Measurements from ENCODE around the gene SLITRK1.

SLITRK1 gene

DNA sequence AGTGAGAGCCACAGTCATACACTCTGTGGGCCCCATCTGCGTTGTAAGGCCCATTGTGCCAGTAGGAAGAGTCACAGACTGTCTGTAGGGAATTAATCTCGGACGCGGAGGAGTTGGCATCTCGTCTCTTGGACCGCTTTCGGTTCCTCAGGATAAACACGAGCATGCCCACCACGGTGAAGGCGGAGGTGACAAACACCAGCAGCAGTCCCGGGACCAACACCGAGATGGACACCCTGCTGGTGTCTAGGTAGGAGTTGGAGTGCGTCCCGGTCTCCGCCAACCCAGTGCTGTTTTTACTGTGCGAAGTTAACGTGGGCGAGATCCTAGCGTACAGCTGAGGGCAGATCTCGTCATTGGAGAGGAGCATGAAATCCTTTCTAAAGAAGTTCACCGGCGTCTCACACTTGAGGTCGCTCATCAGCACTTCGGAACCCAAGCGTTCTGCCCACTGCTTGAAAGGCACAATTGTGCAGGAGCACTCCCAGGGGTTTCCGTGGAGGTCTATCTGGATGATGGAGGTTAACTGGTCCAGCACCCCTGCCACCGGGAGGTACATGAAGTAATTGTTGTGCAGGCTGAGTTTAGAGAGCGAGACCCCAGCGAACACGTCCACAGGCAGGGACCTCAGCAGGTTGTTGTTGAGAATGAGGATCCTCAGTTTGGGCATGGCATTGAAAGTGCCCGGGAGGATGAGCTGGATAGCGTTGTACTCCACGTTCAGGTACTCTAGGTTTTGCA lies 2.7 kb downstream of the SLITRK1 start:
- Mint-ChIP-seq H3K9me3 (no peaks in the 10 kb centered on the region), H3K27ac (no peak overlapping the region), H3K27me3 (peaks cover 52% of the 10 kb centered on the region), H3K4me3 (no peak overlapping the region), H3K36me3 (no peaks in the 10 kb centered on the region), H3K4me1 (no peaks in the 10 kb centered on the region)
- DNase-seq: no peak
- CTCF ChIA-PET: no interaction called here

DNA sequence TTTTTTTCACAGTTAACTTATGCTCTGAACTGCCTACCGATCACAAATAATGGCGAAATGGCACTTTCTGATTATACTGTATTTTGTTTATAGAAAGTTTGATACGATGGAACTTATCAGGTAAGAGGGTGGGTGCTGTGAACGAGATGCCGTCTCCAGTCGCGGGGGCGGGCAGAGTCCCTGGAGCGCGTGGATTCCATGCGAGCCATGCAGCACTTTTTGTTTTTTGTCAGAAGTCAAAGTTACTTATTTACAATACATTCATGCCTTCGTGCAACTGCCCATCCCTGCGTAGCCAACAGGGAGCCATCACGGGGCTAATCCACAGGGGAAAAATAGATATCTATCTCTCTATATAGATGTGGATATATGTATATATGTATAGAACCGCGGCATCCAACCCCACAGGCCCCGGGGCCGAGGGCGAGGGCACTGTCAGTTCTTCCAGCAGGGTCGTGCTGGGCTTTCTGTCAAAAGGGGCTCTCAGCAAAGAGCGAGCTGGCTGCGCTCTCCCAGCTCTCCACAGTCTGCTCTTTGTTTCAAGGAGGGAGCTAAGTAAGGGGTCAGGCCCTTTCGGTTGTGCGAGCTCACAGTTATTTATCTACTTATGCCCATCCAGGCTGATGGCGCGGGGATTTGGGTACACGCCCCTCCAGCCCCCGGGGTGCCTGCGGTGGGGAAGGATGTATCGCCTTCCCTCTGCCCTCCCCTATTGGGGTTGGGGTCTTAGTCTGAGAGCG lies 3.4 kb downstream of the SLITRK1 start:
- H3K4me1 Mint-ChIP-seq: no peaks in the 10 kb centered on the region
- DNase-seq: no peak

DNA sequence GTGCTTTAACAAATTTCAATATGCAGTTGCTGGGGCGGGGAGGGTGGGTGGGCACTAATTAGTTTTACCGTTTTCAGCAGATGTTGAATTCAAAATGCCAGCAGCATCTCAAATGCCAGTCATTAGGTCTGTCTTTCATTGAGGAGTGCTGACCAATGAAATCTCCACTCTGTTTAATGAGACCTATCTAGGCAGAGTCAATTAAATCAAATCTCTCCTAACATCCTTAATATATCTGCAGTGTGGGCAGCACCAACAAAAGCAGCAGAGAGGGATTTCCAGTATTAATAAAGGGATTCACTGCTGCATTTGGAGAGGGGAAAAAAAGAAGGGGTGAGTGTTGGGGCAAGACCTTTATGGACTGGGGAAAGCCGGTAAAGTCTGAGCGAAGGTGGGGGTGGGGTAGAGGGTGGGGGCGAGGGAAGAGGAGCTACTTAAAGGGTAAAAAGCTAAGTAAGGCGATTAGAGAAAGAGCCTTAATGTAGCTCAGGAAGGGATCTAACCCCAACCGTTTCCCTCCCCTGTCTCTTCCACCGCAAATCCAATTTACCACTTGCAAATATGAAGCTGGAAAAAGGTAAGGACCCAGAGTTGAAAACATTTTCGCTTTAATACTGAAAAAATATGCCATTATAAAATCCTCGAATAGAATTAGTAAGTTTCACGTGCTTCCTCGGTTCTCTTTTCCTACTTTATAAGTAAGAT lies 4.5 kb downstream of the SLITRK1 start:
- CTCF ChIA-PET: no interaction called here
- no peaks in the 10 kb centered on the region for H3K9me3 Mint-ChIP-seq
- no peaks in the 10 kb centered on the region for H3K4me1 Mint-ChIP-seq
- H3K36me3 Mint-ChIP-seq: no peaks in the 10 kb centered on the region
- H3K27me3 Mint-ChIP-seq: peaks cover 43% of the 10 kb centered on the region
- DNase-seq: no peak
- H3K4me3 Mint-ChIP-seq: no peak overlapping the region
- no peak overlapping the region for H3K27ac Mint-ChIP-seq

More for the DNA sequence above, 3.4 kb downstream of the SLITRK1 start:
- Mint-ChIP-seq H3K36me3 (no peaks in the 10 kb centered on the region), H3K9me3 (no peaks in the 10 kb centered on the region), H3K27me3 (peaks cover 52% of the 10 kb centered on the region), H3K27ac (no peak overlapping the region), H3K4me3 (no peak overlapping the region)
- CTCF ChIA-PET: no interaction called here

DNA sequence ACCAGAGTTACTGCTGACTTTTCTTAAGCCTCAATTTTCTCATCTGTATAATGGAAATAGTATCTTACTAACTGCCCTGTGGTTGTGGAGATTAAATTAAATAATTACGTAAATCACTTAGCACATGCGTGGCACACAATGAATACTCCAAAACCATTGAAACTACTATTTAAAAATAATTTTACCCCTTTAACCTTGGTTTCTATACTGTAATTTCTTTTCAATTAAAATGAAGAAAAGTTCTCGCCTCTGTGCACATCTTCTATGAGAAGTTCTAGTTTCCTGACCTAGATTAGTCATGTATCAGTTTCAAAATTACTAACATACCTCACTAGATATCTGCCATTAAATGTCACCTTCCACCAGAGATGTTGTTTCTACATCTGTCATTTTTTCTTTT lies 5.7 kb downstream of the SLITRK1 start:
- H3K27ac Mint-ChIP-seq: no peak overlapping the region
- H3K4me3 Mint-ChIP-seq: no peak overlapping the region

DNA sequence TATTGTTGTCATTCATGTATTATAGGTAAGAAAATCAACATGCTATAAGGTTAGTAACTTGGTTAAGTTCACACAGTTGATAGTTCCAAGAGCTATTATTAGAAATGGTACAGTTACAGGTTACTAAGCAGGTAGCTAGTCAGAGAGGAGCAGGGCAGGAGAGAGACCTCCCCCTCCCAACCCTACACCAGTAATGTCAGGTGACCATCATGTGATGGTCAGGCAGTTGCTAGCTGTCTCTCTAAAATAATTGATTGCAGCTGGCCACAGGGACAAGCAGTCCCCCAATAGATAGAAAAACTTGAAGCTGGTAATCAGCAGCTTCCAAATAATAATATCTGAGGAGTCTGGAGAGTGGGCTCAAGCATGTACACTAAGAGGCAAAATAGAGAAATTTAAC lies 14.6 kb downstream of the SLITRK1 start:
- H3K4me3 Mint-ChIP-seq: no peak overlapping the region
- DNase-seq: no peak
- no peaks in the 10 kb centered on the region for H3K9me3 Mint-ChIP-seq
- no peaks in the 10 kb centered on the region for H3K27me3 Mint-ChIP-seq
- H3K4me1 Mint-ChIP-seq: no peaks in the 10 kb centered on the region
- CTCF ChIA-PET: no interaction called here
- H3K27ac Mint-ChIP-seq: no peak overlapping the region
- H3K36me3 Mint-ChIP-seq: no peaks in the 10 kb centered on the region

More for the DNA sequence above, 5.7 kb downstream of the SLITRK1 start:
- no peaks in the 10 kb centered on the region for H3K4me1 Mint-ChIP-seq
- no peaks in the 10 kb centered on the region for H3K36me3 Mint-ChIP-seq
- CTCF ChIA-PET: no interaction called here
- DNase-seq: no peak
- H3K9me3 Mint-ChIP-seq: no peaks in the 10 kb centered on the region
- H3K27me3 Mint-ChIP-seq: peaks cover 31% of the 10 kb centered on the region

DNA sequence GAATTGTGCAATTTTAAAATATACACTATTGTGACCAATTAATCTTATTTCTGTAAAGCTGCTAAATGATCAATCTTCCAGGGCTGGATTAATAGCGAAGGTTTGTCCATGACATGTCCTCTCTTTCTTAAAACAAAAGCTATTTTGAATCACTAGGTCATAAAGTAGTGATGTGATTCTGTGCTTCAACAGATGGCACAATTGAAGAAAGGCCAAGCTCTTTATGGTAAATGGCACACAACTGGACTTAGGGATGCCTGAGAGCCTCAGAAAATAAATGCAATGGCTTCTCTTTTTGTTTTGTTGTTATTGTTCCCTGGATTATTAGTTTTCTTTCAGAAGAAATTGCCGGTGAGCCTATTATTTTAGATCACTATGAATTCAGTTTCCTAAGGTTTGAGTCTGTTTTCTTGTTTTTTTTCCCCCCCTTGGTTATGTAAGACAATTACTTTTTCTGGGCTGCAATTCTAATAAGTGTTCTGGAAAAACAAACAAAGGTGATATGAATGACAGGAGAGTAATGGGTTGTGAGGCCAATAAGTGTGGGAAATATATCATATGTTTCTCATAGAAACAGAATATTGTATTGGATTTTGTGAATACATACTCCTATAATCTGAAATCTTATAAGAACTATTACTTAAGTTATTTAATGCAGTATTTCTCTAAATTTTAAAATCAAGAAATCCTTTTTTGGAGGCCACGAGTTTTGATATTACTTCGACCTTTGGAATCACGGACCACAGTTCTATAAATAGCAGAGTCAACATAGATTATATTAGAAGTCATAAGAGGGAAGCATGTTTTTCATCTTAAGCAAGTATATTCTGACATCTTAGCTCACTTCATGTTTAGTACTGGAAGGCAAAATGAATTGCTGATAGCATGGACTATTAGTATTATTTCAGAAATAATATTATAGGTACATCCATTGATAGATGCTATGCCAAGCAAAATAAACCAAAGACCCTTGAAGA lies 16.8 kb downstream of the SLITRK1 start:
- no peak overlapping the region for H3K4me3 Mint-ChIP-seq
- CTCF ChIA-PET: no interaction called here
- no peaks in the 10 kb centered on the region for H3K4me1 Mint-ChIP-seq
- no peaks in the 10 kb centered on the region for H3K27me3 Mint-ChIP-seq
- H3K36me3 Mint-ChIP-seq: no peaks in the 10 kb centered on the region
- no peak overlapping the region for H3K27ac Mint-ChIP-seq
- DNase-seq: no peak
- H3K9me3 Mint-ChIP-seq: no peaks in the 10 kb centered on the region

DNA sequence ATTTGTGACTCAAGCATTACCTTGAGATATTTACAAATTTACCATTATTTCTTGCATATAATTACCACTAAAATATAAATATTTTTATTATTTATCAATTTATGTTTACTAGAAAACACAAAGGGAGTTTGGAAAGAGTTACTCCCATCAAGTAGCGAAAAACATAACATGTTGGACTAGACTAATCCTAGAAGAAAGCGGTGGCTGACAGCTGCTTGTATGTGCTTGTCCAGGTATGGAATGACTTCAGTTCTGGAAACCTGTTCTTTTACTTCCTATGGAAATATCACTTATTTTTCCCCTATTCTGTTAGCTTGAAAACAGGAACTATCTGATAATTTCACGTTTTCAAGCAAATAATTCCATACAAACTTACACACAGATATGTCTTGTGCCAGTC lies 28.5 kb downstream of the SLITRK1 start:
- no peak for DNase-seq
- H3K27me3 Mint-ChIP-seq: no peaks in the 10 kb centered on the region
- H3K4me1 Mint-ChIP-seq: no peaks in the 10 kb centered on the region
- H3K36me3 Mint-ChIP-seq: no peaks in the 10 kb centered on the region
- H3K9me3 Mint-ChIP-seq: no peaks in the 10 kb centered on the region
- CTCF ChIA-PET: no interaction called here
- no peak overlapping the region for H3K4me3 Mint-ChIP-seq
- H3K27ac Mint-ChIP-seq: no peak overlapping the region

DNA sequence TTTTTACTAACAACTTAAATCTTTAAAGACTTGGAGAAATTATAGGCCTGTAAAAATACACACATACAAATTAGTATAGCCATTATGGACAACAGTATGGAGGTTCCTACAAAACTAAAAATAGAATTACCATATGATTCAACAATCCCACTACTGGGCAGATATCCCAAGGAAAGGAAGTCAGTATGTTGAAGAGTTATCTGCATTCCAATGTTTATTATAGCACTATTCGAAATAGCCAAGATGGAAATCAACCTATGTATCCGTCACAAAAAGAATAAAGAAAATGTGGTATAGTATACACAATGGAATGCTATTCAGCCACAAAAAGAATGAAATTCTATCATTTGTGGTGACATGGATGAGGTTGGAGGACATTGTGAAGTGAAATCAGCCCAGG lies 37.2 kb downstream of the SLITRK1 start:
- no peak overlapping the region for H3K4me3 Mint-ChIP-seq
- H3K27me3 Mint-ChIP-seq: no peaks in the 10 kb centered on the region
- H3K9me3 Mint-ChIP-seq: peaks cover 2% of the 10 kb centered on the region
- DNase-seq: no peak
- H3K27ac Mint-ChIP-seq: no peak overlapping the region
- CTCF ChIA-PET: no interaction called here
- no peaks in the 10 kb centered on the region for H3K36me3 Mint-ChIP-seq
- no peaks in the 10 kb centered on the region for H3K4me1 Mint-ChIP-seq

DNA sequence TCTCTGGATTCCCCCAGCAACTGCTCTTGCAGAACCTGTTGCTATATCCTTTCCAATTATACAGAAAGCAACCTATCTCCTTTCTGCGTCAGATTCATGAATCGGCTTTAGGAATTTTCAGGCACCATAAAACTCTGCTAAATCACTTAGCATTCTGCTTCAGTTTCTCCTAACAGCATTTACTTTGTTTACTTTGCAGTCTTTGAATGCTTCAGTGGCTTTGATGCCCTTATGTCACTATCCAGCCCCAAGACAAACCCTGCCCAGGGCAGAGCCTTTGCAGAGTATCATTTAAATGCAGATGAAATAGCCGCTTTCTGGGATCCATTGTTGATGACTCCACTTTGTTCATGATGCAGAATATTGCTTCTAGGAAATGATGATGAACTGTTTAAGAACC lies 43.1 kb downstream of the SLITRK1 start:
- CTCF ChIA-PET: no interaction called here
- no peak for DNase-seq
- no peaks in the 10 kb centered on the region for H3K4me1 Mint-ChIP-seq
- H3K9me3 Mint-ChIP-seq: no peaks in the 10 kb centered on the region
- H3K27me3 Mint-ChIP-seq: no peaks in the 10 kb centered on the region
- H3K27ac Mint-ChIP-seq: no peak overlapping the region
- H3K36me3 Mint-ChIP-seq: no peaks in the 10 kb centered on the region
- H3K4me3 Mint-ChIP-seq: no peak overlapping the region

DNA sequence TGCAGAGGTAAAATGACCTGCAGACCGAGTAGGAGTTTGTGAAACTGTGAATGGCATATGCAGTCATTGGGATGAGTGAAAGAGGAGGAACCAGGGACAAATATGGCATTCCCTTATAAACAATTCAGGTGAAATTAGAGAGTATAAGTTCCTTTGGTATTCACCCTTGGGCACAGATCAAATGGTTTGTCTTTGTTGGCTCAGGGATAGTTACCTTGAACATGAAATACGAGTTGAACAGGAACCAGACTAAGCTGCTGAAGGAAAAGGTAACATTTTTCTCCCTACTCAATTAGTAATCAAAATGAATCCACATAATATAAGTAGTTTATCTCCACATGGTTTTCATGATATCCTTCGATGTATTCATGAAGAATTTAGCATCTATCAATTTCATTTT lies 50.5 kb downstream of the SLITRK1 start:
- no peaks in the 10 kb centered on the region for H3K4me1 Mint-ChIP-seq
- no peaks in the 10 kb centered on the region for H3K36me3 Mint-ChIP-seq
- H3K27me3 Mint-ChIP-seq: no peaks in the 10 kb centered on the region
- DNase-seq: no peak
- H3K9me3 Mint-ChIP-seq: no peaks in the 10 kb centered on the region
- CTCF ChIA-PET: no interaction called here
- no peak overlapping the region for H3K4me3 Mint-ChIP-seq
- H3K27ac Mint-ChIP-seq: no peak overlapping the region

DNA sequence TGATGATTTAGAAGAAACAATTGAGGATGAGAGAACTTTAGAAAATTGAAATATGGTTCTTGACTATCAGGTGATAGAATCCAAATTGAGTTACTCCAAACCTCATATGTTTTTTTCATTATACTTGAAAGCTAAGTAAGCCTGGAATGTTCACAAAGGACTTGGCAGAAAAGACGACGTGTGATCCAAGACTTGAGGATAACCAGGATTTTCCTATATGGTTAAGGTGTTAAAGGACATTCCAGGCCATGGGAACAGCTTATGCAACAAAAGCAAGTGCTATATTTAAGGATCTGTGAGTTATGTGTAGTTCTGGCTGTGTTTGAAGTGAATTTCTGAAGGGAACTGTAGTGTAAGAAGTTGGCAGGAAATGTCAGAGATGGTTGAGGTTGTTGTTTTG lies 52.5 kb downstream of the SLITRK1 start:
- CTCF ChIA-PET: no interaction called here
- Mint-ChIP-seq H3K4me1 (no peaks in the 10 kb centered on the region), H3K9me3 (no peaks in the 10 kb centered on the region), H3K27me3 (no peaks in the 10 kb centered on the region), H3K27ac (no peak overlapping the region), H3K36me3 (no peaks in the 10 kb centered on the region), H3K4me3 (no peak overlapping the region)
- DNase-seq: no peak

DNA sequence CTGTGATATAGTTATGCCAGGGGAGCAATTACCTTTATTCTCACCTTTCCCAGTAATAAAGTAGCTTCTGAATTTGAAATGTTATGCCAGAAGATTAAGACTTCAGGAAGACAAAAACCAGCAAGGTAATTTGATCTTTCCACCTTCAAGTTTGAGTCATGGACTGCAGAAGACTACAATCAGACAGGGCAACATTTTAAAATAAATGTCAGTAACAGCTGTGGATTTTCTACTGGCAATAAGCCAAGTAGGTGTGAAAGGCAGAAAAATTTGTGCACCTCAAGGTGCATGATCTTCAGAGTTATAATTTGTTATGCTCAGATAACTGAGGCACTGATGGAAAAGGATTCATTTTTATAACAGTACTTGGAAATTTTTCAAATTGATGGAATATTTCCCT lies 54.9 kb downstream of the SLITRK1 start:
- no peak overlapping the region for H3K4me3 Mint-ChIP-seq
- no peak for DNase-seq
- peaks cover 2% of the 10 kb centered on the region for H3K9me3 Mint-ChIP-seq
- CTCF ChIA-PET: no interaction called here
- no peaks in the 10 kb centered on the region for H3K4me1 Mint-ChIP-seq
- H3K27me3 Mint-ChIP-seq: no peaks in the 10 kb centered on the region
- H3K36me3 Mint-ChIP-seq: no peaks in the 10 kb centered on the region
- H3K27ac Mint-ChIP-seq: no peak overlapping the region
